Neural crest cell (in vitro differentiated cells): Measurements from ENCODE around the gene IGFN1. TPM values are rescaled to one million over a fixed set of nuclear protein-coding genes. Genes with fewer than 3 reads are reported as not detected.

Experiments
- DNase-seq: peaks from one replicate; pipeline ENCODE4 v3.0.0; 2021; ENCODE audit warnings: low read depth, mixed read lengths, low spot score
- H3K27ac Mint-ChIP-seq: one replicate; pipeline ENCODE4 v1.8.0; 2021; ENCODE audit warnings: mild to moderate bottlenecking, mixed read lengths; ENCODE audit not compliant: unreplicated experiment
- H3K27me3 Mint-ChIP-seq: 2 replicates; pipeline ENCODE4 v1.8.0; 2021; ENCODE audit warnings: low read depth, mild to moderate bottlenecking, mixed read lengths
- H3K36me3 Mint-ChIP-seq: 2 replicates; pipeline ENCODE4 v1.8.0; 2021; ENCODE audit warnings: low read depth, mild to moderate bottlenecking, mixed read lengths
- H3K4me1 Mint-ChIP-seq: 2 replicates; pipeline ENCODE4 v1.8.0; 2021; ENCODE audit warnings: mixed read lengths
- H3K4me3 Mint-ChIP-seq: one replicate; pipeline ENCODE4 v1.8.0; 2021; ENCODE audit warnings: mild to moderate bottlenecking, mixed read lengths
- H3K9me3 Mint-ChIP-seq: 2 replicates; pipeline ENCODE4 v1.8.0; 2021; ENCODE audit warnings: mixed read lengths
- total RNA-seq: library from RNA; stranded (reverse); gene quantifications from 2 replicates; pipeline ENCODE4 v1.2.1, GENCODE V29; 2021
- TF ChIP-seq, protein P1 (sequence below): fragments of 200-600 bp; sonication (generic); conservative IDR thresholded peaks from 2 replicates; pipeline ENCODE4 v1.5.0; 2021; ENCODE audit warnings: antibody characterized with exemption, mild to moderate bottlenecking

Gene IGFN1
- total RNA-seq, 1 donor from 2014 or later = not detected

DNA sequence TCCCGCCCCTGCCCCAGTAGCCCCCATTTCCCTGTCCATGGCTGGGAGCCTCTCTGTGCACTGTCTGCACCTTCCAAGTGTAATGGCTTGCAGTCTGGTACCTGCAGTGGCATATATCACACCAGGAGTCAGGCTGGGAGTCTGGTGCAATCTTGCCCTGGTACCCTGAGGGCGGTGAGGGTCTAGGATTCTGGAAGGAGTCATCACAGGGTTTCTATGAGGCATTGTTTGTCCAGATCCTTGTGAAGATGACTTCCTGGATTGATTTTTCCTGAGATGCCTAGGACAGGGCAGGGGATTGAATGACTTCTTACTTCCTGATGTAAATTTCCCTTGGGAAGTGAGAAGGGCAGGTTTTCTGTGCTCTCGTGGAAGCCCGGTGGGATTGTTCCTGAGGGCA, 86.8 kb downstream of the IGFN1 start:
- DNase-seq = no peak
- H3K4me1 Mint-ChIP-seq = no peaks in the 10 kb centered on the region
- H3K27me3 Mint-ChIP-seq = peaks cover 6% of the 10 kb centered on the region
- no peak overlapping the region for H3K27ac Mint-ChIP-seq
- H3K4me3 Mint-ChIP-seq = no peak overlapping the region
- TF ChIP-seq, protein P1, sequence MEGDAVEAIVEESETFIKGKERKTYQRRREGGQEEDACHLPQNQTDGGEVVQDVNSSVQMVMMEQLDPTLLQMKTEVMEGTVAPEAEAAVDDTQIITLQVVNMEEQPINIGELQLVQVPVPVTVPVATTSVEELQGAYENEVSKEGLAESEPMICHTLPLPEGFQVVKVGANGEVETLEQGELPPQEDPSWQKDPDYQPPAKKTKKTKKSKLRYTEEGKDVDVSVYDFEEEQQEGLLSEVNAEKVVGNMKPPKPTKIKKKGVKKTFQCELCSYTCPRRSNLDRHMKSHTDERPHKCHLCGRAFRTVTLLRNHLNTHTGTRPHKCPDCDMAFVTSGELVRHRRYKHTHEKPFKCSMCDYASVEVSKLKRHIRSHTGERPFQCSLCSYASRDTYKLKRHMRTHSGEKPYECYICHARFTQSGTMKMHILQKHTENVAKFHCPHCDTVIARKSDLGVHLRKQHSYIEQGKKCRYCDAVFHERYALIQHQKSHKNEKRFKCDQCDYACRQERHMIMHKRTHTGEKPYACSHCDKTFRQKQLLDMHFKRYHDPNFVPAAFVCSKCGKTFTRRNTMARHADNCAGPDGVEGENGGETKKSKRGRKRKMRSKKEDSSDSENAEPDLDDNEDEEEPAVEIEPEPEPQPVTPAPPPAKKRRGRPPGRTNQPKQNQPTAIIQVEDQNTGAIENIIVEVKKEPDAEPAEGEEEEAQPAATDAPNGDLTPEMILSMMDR = no peak
- H3K9me3 Mint-ChIP-seq = no peaks in the 10 kb centered on the region
- no peaks in the 10 kb centered on the region for H3K36me3 Mint-ChIP-seq

Other genes with a start within 250 kb of the IGFN1 start
- gene KIF21B, start 167.1 kb upstream of the IGFN1 start, total RNA-seq = 28.1 and 28.9 TPM in 2 replicates
- 0.07 TPM in 2 replicates for gene CACNA1S, start 78.4 kb upstream of the IGFN1 start, total RNA-seq
- not detected in 2 replicates for gene ASCL5, start 63.6 kb upstream of the IGFN1 start, total RNA-seq
- 78.1 and 89.4 TPM in 2 replicates for gene TMEM9, start 36.4 kb upstream of the IGFN1 start, total RNA-seq
- gene PKP1, start 92.7 kb downstream of the IGFN1 start, total RNA-seq = not detected in 2 replicates
- gene TNNT2, start 186.9 kb downstream of the IGFN1 start, total RNA-seq = not detected in 2 replicates
- not detected in 2 replicates for gene LAD1, start 208.5 kb downstream of the IGFN1 start, total RNA-seq
- gene TNNI1, start 230.9 kb downstream of the IGFN1 start, total RNA-seq = 0.30 and 0.93 TPM in 2 replicates